Cerebellar nuclear complex (tissue), 1 donor: ENCODE results near the gene SNX18.
"Not testable (repeated sequence)": the region's sequence is repeated elsewhere in the genome, so short reads cannot be mapped to it uniquely, and the experiment has no call there.

ENCODE experiments used
- DNase-seq, 2 experiments: peaks; one replicate each; lab custom pipeline; 2025; lab: John Stamatoyannopoulos, UW

SNX18 gene

GRCh38 chr5:54520438-54520846, 2.9 kb downstream of the SNX18 start:
- DNase-seq, result no peak

GRCh38 chr5:54520940-54521339, 3.4 kb downstream of the SNX18 start:
- DNase-seq, result no peak

- DNase-seq, result no peak
Measured at GRCh38 chr5:54521856-54522479, 4.4 kb downstream of the SNX18 start.

GRCh38 chr5:54523534-54523933, 6.0 kb downstream of the SNX18 start:
- DNase-seq, result no peak

GRCh38 chr5:54524082-54524481, 6.5 kb downstream of the SNX18 start:
- DNase-seq, result no peak

- no peak for DNase-seq
Measured at GRCh38 chr5:54524704-54525103, 7.1 kb downstream of the SNX18 start.

GRCh38 chr5:54525261-54525660, 7.7 kb downstream of the SNX18 start:
- no peak for DNase-seq

- DNase-seq, result no peak
Measured at GRCh38 chr5:54525692-54526091, 8.1 kb downstream of the SNX18 start.

GRCh38 chr5:54526604-54527288, 9.2 kb downstream of the SNX18 start:
- no peak for DNase-seq

GRCh38 chr5:54528633-54529209, 11.2 kb downstream of the SNX18 start:
- DNase-seq, result no peak

GRCh38 chr5:54529565-54529964, 12.0 kb downstream of the SNX18 start:
- DNase-seq, result no peak

- DNase-seq, result no peak
Measured at GRCh38 chr5:54531546-54531945, 14.0 kb downstream of the SNX18 start.

- no peak for DNase-seq
Measured at GRCh38 chr5:54533541-54534190, 16.1 kb downstream of the SNX18 start.

- no peak for DNase-seq
Measured at GRCh38 chr5:54534191-54535004, 16.8 kb downstream of the SNX18 start.

- no peak for DNase-seq
Measured at GRCh38 chr5:54535149-54535844, 17.7 kb downstream of the SNX18 start.

- not testable (repeated sequence) for DNase-seq
Measured at GRCh38 chr5:54536375-54536774, 18.8 kb downstream of the SNX18 start.

GRCh38 chr5:54536861-54537260, 19.3 kb downstream of the SNX18 start:
- not testable (repeated sequence) for DNase-seq

- no peak for DNase-seq
Measured at GRCh38 chr5:54537725-54538124, 20.2 kb downstream of the SNX18 start.

GRCh38 chr5:54538156-54538555, 20.6 kb downstream of the SNX18 start:
- no peak for DNase-seq

GRCh38 chr5:54539001-54539400, 21.4 kb downstream of the SNX18 start:
- DNase-seq, result no peak

- no peak for DNase-seq
Measured at GRCh38 chr5:54540286-54540685, 22.7 kb downstream of the SNX18 start.
